ENCODE measurements around the gene SNX13.
A peak's percentile ranks its signal among the peaks of the same experiment; 100 is the strongest.

SNX13 gene

GRCh38 chr7:17786314-17786852 lies 153.9 kb downstream of the SNX13 start:
- no peak for DNase-seq
- no peak for TF ChIP-seq GATA1 (IDR thresholded peaks at IDR 0.05; ENCODE audit: low read depth, low read length)

GRCh38 chr7:17782216-17782549 lies 158.1 kb downstream of the SNX13 start:
- DNase-seq, result no peak
- TF ChIP-seq POLR2A (IDR thresholded peaks at IDR 0.05; ENCODE audit: low read length), result no peak
- TF ChIP-seq GATA1 (IDR thresholded peaks at IDR 0.05; ENCODE audit: low read depth, low read length), result no peak

DNA sequence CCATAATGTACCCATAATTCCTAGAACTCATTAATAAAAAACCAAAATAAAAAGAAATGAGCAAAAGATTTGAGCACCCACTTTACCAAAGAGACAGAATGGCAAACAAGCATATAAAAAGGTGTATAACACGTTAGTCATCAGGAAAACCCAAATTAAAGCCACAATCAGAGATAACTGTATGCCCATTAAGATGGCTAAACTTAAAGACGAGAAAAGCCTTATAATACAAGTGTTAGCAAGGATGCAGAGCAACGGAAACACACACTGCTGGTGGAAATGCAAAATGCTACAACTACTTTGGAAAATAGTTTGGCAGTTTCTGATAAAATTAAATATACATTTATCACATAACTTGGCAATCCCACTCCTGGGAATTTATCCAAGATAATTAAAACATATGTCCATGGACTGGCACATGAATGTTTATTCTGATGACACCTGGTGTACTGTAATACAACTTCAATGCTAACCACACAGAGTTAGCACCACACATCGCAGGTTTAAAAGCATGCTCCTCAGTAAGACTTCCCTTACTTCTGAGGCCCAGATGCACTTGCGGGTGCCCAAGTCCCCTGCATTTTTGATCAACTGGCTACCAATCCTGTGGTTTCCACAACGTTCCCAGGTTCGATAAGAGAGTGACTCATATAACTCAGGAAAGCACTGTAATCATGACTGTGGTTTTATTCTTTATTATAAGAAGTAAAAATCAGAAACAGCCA lies 158.6 kb downstream of the SNX13 start:
- TF ChIP-seq GATA1 (IDR thresholded peaks at IDR 0.05; ENCODE audit: low read depth, low read length), result no peak
- no peak for TF ChIP-seq POLR2A (IDR thresholded peaks at IDR 0.05; ENCODE audit: low read length)
- no peak for DNase-seq

DNA sequence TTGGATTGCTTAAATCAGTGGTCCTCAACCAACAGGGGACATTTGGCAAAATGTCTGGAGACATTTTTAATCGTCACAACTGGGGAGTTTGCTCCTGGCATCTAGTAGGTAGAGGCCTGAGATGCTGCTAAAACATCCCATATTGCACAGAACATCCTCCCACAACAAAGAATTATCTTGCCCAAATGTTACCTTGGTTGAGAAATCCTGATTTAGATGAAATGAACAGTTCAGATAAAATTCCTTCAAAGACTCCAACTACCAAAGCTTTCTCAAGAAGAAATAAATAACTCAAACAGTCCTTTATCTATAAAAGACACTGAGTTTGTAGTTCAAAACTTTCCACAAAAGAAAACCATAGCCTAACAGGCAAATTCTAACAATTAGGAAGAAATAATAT lies 160.9 kb downstream of the SNX13 start:
- no peak for DNase-seq
- no peak for TF ChIP-seq POLR2A (IDR thresholded peaks at IDR 0.05; ENCODE audit: low read length)
- no peak for TF ChIP-seq GATA1 (IDR thresholded peaks at IDR 0.05; ENCODE audit: low read depth, low read length)

- TF ChIP-seq POLR2A (IDR thresholded peaks at IDR 0.05; ENCODE audit: low read length) (no peak), GATA1 (IDR thresholded peaks at IDR 0.05; ENCODE audit: low read depth, low read length) (no peak)
- no peak for DNase-seq
Measured at GRCh38 chr7:17774716-17775288, 165.5 kb downstream of the SNX13 start.

GRCh38 chr7:17774248-17774647 lies 166.0 kb downstream of the SNX13 start:
- TF ChIP-seq POLR2A (IDR thresholded peaks at IDR 0.05; ENCODE audit: low read length) (no peak), GATA1 (IDR thresholded peaks at IDR 0.05; ENCODE audit: low read depth, low read length) (no peak)
- DNase-seq, result no peak

DNA sequence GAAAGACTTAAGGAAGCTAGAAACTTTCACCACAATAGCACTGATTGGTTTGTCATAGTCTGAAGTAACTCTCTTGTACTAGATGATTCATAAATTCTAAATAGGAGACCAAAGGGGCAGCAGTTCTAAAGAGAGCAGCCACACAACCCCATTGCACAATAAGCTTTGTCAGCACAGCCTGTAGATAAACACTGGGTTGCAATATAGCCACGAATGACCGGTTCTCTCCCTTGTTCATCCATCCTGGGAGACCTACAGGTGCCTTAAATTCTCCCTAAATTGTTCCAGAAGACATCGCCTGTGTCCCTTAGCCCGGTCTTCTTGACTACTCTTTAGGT lies 167.0 kb downstream of the SNX13 start:
- no peak for DNase-seq

DNA sequence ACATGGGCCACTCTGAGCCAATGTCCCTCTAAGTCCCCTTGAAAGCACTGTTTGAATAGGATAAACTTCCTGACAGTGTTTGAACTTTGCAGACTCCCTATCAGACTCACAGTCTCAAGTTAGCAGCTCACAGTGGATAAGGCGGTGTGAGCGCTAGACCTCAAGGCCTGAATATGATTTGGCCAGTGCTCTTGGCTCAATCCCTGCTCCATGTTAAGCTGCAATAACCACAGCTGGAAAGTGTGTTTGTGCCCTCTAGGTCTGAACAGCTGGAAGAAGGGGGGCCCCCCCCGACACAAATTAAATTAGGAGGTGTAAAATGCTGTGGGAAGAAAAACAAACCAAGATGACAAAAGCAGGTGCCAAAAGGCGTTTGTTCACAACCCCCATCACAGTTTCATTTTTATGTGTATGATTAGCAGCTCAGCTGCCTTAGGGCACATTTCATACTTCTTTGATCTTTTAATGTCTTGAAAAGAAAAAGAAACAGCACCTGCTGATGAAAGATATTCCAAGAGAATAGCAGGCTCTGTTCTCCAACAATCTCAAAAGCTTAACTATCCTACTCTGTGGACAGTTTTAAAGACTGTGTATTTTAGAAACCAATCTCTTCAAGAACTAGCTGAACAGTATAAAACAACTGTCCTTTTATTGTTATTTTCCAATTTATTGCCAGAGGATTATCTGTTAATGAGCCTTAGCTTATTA lies 167.6 kb downstream of the SNX13 start:
- TF ChIP-seq POLR2A (IDR thresholded peaks at IDR 0.05; ENCODE audit: low read length) (no peak), GATA1 (IDR thresholded peaks at IDR 0.05; ENCODE audit: low read depth, low read length) (no peak)
- no peak for DNase-seq

More for the DNA sequence above, 167.0 kb downstream of the SNX13 start:
- TF ChIP-seq GATA1 (IDR thresholded peaks at IDR 0.05; ENCODE audit: low read depth, low read length) (no peak), POLR2A (IDR thresholded peaks at IDR 0.05; ENCODE audit: low read length) (no peak)

DNA sequence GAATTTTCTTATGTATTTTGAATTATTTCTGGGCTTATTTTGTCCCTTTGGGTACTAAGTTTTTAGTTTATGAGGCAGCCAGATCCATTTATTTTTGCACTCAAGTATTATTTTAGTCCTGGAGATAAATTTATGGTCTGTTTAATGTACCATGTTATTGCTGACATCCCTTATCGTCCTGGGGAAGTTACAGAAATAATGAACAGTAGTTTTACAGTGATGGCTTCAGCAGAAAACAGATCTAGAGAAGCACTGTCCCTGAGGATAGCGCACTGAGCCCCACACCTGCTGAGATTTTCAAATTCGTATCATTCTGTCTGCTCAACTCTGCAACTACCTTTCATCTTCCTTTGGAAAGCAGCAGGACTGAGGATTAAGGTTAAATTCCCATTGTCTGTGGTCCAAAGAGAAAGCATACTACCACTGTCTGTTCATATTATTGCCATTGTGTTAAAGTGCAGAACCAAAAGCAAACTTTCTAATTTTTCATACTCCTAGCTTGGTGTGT lies 168.3 kb downstream of the SNX13 start:
- TF ChIP-seq POLR2A (IDR thresholded peaks at IDR 0.05; ENCODE audit: low read length), result no peak
- no peak for TF ChIP-seq GATA1 (IDR thresholded peaks at IDR 0.05; ENCODE audit: low read depth, low read length)
- no peak for DNase-seq

- TF ChIP-seq GATA1 (IDR thresholded peaks at IDR 0.05; ENCODE audit: low read depth, low read length) (no peak), POLR2A (IDR thresholded peaks at IDR 0.05; ENCODE audit: low read length) (no peak)
- no peak for DNase-seq
Measured at GRCh38 chr7:17770710-17771375, 169.5 kb downstream of the SNX13 start.

DNA sequence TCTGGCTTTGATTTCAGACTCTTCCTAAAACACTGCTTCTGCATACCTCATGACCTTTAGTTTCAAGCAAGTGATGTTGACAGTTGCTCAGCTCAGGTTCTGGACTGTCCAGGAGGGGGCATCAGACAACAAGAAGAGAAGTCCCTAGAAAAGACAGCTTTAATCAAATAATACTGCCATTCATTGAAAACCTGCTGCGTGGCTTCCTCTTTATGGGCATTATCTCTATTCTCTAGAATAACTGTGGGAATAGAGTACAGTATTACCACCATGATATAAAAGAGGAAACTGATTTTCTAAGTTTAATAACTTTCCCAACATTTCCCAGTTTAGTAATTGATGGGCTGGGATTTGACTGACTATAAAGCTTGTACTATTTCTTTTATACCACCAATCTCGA lies 170.4 kb downstream of the SNX13 start:
- DNase-seq, result peak; percentile 71 to 80
- TF ChIP-seq POLR2A (IDR thresholded peaks at IDR 0.05; ENCODE audit: low read length), result no peak
- no peak for TF ChIP-seq GATA1 (IDR thresholded peaks at IDR 0.05; ENCODE audit: low read depth, low read length)

GRCh38 chr7:17758008-17758407 lies 182.3 kb downstream of the SNX13 start:
- TF ChIP-seq GATA1 (IDR thresholded peaks at IDR 0.05; ENCODE audit: low read depth, low read length), result no peak
- TF ChIP-seq POLR2A (IDR thresholded peaks at IDR 0.05; ENCODE audit: low read length), result no peak
- no peak for DNase-seq

DNA sequence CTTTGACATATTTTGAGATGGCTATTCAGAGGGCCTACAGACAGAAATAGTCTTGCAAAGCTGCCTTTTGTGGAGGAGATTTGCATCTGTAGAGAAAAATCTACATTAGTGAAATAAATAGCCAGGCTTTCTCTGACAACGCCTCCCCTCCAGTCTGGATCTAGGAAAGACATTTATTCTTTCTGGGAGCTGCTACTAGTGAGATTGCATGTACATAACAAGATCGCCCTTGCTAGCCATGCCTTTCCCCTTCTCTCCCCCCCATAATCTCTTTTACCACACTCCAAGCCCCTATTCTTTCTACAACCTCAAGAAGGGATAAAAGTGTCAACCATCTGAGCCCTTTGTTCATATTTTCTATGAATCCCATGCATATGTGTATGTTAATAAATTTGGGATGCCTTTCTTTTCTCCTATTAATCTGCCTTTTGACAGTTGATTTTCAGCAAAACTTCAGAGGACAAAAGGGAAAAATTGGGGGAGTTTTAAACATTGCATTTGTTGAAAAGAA lies 194.2 kb downstream of the SNX13 start:
- DNase-seq, result no peak
- no peak for TF ChIP-seq POLR2A (IDR thresholded peaks at IDR 0.05; ENCODE audit: low read length)
- no peak for TF ChIP-seq GATA1 (IDR thresholded peaks at IDR 0.05; ENCODE audit: low read depth, low read length)

- DNase-seq, result no peak
- TF ChIP-seq POLR2A (IDR thresholded peaks at IDR 0.05; ENCODE audit: low read length) (no peak), GATA1 (IDR thresholded peaks at IDR 0.05; ENCODE audit: low read depth, low read length) (no peak)
Measured at GRCh38 chr7:17745610-17746009, 194.7 kb downstream of the SNX13 start.

Data from erythroblast (primary cell).